ENCODE results near the gene PLCB1. TPM values are rescaled to one million over a fixed set of nuclear protein-coding genes. Genes with fewer than 3 reads are reported as not detected.

Gene PLCB1
- polyA plus RNA-seq, 1 donor (not counting 4 experiments of a cell fraction or from before 2014, with no cell fraction given): 0.37 TPM

DNA sequence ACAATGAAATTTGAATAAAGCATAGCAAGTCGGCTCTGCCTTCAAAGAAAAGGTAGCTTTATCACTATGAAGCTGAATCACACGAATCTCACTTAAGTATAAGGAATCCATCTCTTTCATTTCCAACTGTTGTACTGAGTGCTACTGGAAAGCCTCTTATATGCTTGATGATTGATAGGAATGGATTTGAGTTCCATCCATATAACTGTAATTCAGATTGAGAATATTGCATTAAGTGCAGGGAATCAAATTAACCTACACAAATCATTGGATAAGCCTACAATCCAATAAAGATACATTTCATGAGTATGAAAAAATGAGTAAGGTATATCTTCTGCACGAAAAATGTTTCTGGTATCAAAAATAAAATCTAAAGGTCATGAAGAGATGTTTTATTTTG, 492.0 kb downstream of the PLCB1 start:
- TF ChIP-seq EZH2 (IDR thresholded peaks at IDR 0.05; ENCODE audit: low read length) (no peak), CTCF (optimal IDR thresholded peaks at IDR 0.05 in 1 of 3, IDR thresholded peaks at IDR 0.05 in 1 of 3, conservative IDR thresholded peaks at IDR 0.05 in 1 of 3; ENCODE audit: extremely low read depth in 1 of 3, insufficient read depth in 2 of 3, low read length in 3 of 3) (no peak)
- DNase-seq (ENCODE audit: low read depth, low spot score): no peak
- no peaks in the 10 kb centered on the region for H3K79me2 ChIP-seq (ENCODE audit: control insufficient read depth, insufficient read depth, low read length)
- no peak for FAIRE-seq
- no peaks in the 10 kb centered on the region for H3K9me1 ChIP-seq (ENCODE audit: control insufficient read depth, extremely low read depth, insufficient read depth, low read length)
- no peak overlapping the region for H3K27ac ChIP-seq (ENCODE audit: control insufficient read depth, insufficient read depth, low read length)
- H4K20me1 ChIP-seq (ENCODE audit: control insufficient read depth, extremely low read depth, insufficient read depth, low read length): no peaks in the 10 kb centered on the region
- no peaks in the 10 kb centered on the region for H3K36me3 ChIP-seq (ENCODE audit: control insufficient read depth in 2 of 2, extremely low read depth in 1 of 2, insufficient read depth in 2 of 2, low read length in 2 of 2)
- no peaks in the 10 kb centered on the region for H3K4me1 ChIP-seq (ENCODE audit: control insufficient read depth, extremely low read depth, insufficient read depth, low read length)
- no peaks in the 10 kb centered on the region for H3K9me3 ChIP-seq (ENCODE audit: control insufficient read depth, low read depth, low read length)
- no peak overlapping the region for H3K9ac ChIP-seq (ENCODE audit: control insufficient read depth, extremely low read depth, insufficient read depth, low read length)
- H3K4me2 ChIP-seq (ENCODE audit: control insufficient read depth, extremely low read depth, insufficient read depth, low read depth, low read length): no peak overlapping the region
- no peak overlapping the region for H3K4me3 ChIP-seq (ENCODE audit: control insufficient read depth in 2 of 3, extremely low read depth in 1 of 3, insufficient read depth in 2 of 3, low read depth in 1 of 3, low read length in 3 of 3)
- no peak overlapping the region for H2AFZ ChIP-seq (ENCODE audit: control insufficient read depth, low read length)
- dilution Hi-C loops (cut with MboI; ENCODE audit: extremely low pct_ligation_motif_present, low sequenced_read_pairs): no loop called here
- H3K27me3 ChIP-seq (ENCODE audit: control insufficient read depth, extremely low read depth, insufficient read depth, low read length): no peaks in the 10 kb centered on the region

DNA sequence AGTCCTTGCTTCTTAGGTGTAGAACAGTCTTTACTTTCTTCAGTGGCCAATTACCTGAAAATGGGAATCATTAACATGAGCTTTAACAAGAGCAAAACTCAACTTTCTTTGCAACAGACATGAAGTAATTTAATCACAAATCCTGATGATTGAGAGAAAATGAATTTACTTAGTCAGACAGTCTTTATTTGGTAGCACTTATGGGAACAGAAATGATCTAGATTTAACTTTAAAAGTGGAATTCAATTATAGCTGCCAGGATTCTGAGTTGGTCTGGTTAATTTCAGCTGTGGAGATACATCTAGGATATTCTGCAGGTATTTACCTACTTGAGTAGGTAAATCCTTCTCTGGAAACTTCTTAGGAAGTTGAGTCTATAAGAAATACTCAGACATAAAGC, 492.6 kb downstream of the PLCB1 start:
- TF ChIP-seq CTCF (optimal IDR thresholded peaks at IDR 0.05 in 1 of 3, IDR thresholded peaks at IDR 0.05 in 1 of 3, conservative IDR thresholded peaks at IDR 0.05 in 1 of 3; ENCODE audit: extremely low read depth in 1 of 3, insufficient read depth in 2 of 3, low read length in 3 of 3) (no peak), EZH2 (IDR thresholded peaks at IDR 0.05; ENCODE audit: low read length) (no peak)
- Histone ChIP-seq H2AFZ (ENCODE audit: control insufficient read depth, low read length) (no peak overlapping the region), H3K9me1 (ENCODE audit: control insufficient read depth, extremely low read depth, insufficient read depth, low read length) (no peaks in the 10 kb centered on the region), H3K4me2 (ENCODE audit: control insufficient read depth, extremely low read depth, insufficient read depth, low read depth, low read length) (no peak overlapping the region), H3K4me3 (ENCODE audit: control insufficient read depth in 2 of 3, extremely low read depth in 1 of 3, insufficient read depth in 2 of 3, low read depth in 1 of 3, low read length in 3 of 3) (no peak overlapping the region), H3K9ac (ENCODE audit: control insufficient read depth, extremely low read depth, insufficient read depth, low read length) (no peak overlapping the region), H3K9me3 (ENCODE audit: control insufficient read depth, low read depth, low read length) (no peaks in the 10 kb centered on the region), H3K4me1 (ENCODE audit: control insufficient read depth, extremely low read depth, insufficient read depth, low read length) (no peaks in the 10 kb centered on the region), H3K36me3 (ENCODE audit: control insufficient read depth in 2 of 2, extremely low read depth in 1 of 2, insufficient read depth in 2 of 2, low read length in 2 of 2) (no peaks in the 10 kb centered on the region), H3K27ac (ENCODE audit: control insufficient read depth, insufficient read depth, low read length) (no peak overlapping the region), H3K27me3 (ENCODE audit: control insufficient read depth, extremely low read depth, insufficient read depth, low read length) (no peaks in the 10 kb centered on the region), H4K20me1 (ENCODE audit: control insufficient read depth, extremely low read depth, insufficient read depth, low read length) (no peaks in the 10 kb centered on the region), H3K79me2 (ENCODE audit: control insufficient read depth, insufficient read depth, low read length) (no peaks in the 10 kb centered on the region)
- no peak for DNase-seq (ENCODE audit: low read depth, low spot score)
- dilution Hi-C loops (cut with MboI; ENCODE audit: extremely low pct_ligation_motif_present, low sequenced_read_pairs): no loop called here
- FAIRE-seq: no peak

Measured in keratinocyte (primary cell).